MM.1S (cell line): Measurements from ENCODE around the gene BMPR2.

Experiments
- DNase-seq: peaks from one replicate; pipeline ENCODE4 v3.0.0-alpha.2; 2015
- H2AFZ ChIP-seq: fragments of 300-600 bp; sonication (generic); 2 replicates; pipeline ENCODE4 v1.6.0; 2016; ENCODE audit warnings: antibody characterized with exemption, low read length
- H3F3A ChIP-seq: fragments of 300-600 bp; sonication (generic); 2 replicates; pipeline ENCODE4 v1.6.1; 2016; ENCODE audit warnings: mild to moderate bottlenecking, antibody characterized with exemption, low read length, moderate library complexity, mixed read lengths; ENCODE audit not compliant: insufficient read depth
- H3K27ac ChIP-seq: fragments of 300-600 bp; sonication (generic); 2 replicates; pipeline ENCODE4 v1.5.1; 2016; ENCODE audit warnings: mild to moderate bottlenecking, low read length
- H3K27me3 ChIP-seq: fragments of 300-600 bp; sonication (generic); replicated peaks from 2 replicates; pipeline ENCODE4 v1.6.0; 2016; ENCODE audit warnings: low read length; ENCODE audit not compliant: insufficient read depth
- H3K36me3 ChIP-seq: fragments of 300-600 bp; sonication (generic); replicated peaks from 2 replicates; pipeline ENCODE4 v1.6.1; 2016; ENCODE audit warnings: mild to moderate bottlenecking, low read length, mixed read lengths; ENCODE audit not compliant: insufficient read depth
- H3K4me1 ChIP-seq: fragments of 300-600 bp; sonication (generic); 2 replicates; pipeline ENCODE4 v1.6.1; 2016; ENCODE audit warnings: low read length, mixed read lengths
- H3K4me2 ChIP-seq: fragments of 300-600 bp; sonication (generic); 2 replicates; pipeline ENCODE4 v1.6.0; 2016; ENCODE audit warnings: low read depth, low read length
- H3K4me3 ChIP-seq: fragments of 300-600 bp; sonication (generic); 2 replicates; pipeline ENCODE4 v1.5.1; 2016; ENCODE audit warnings: low read length, mixed read lengths
- H3K79me2 ChIP-seq: fragments of 300-600 bp; sonication (generic); 2 replicates; pipeline ENCODE4 v1.6.1; 2016; ENCODE audit warnings: mixed run types, low read length, mixed read lengths
- H3K9ac ChIP-seq: fragments of 300-600 bp; sonication (generic); 2 replicates; pipeline ENCODE4 v1.6.1; 2016; ENCODE audit warnings: low read length, mixed read lengths
- H3K9me2 ChIP-seq: fragments of 300-600 bp; sonication (generic); replicated peaks from 2 replicates; pipeline ENCODE4 v1.6.1; 2016; ENCODE audit warnings: mild to moderate bottlenecking, low read length, mixed read lengths; ENCODE audit not compliant: insufficient read depth
- H3K9me3 ChIP-seq: fragments of 300-600 bp; sonication (generic); replicated peaks from 2 replicates; pipeline ENCODE4 v1.6.1; 2016; ENCODE audit warnings: mild to moderate bottlenecking, low read length, mixed read lengths; ENCODE audit not compliant: insufficient read depth
- H4K20me1 ChIP-seq: fragments of 300-600 bp; sonication (generic); 2 replicates; pipeline ENCODE4 v1.6.1; 2016; ENCODE audit warnings: mild to moderate bottlenecking, low read length, moderate library complexity, mixed read lengths; ENCODE audit not compliant: insufficient read depth
- EZH2 ChIP-seq: fragments of 300-600 bp; sonication (generic); optimal IDR thresholded peaks from 2 replicates; pipeline ENCODE3; 2017; ENCODE audit warnings: low read depth, mild to moderate bottlenecking, antibody characterized with exemption, low read length, mixed read lengths
- EZH2phosphoT487 ChIP-seq: fragments of 300-600 bp; sonication (generic); IDR thresholded peaks from 2 replicates; pipeline ENCODE4 v1.6.1; 2018; ENCODE audit warnings: antibody characterized with exemption, low read length
- TF ChIP-seq, protein P1 (sequence below): fragments of 300-600 bp; sonication (generic); IDR thresholded peaks from 2 replicates; pipeline ENCODE4 v1.5.1; 2016; ENCODE audit warnings: antibody characterized with exemption, low read length, mixed read lengths

Gene BMPR2

DNA sequence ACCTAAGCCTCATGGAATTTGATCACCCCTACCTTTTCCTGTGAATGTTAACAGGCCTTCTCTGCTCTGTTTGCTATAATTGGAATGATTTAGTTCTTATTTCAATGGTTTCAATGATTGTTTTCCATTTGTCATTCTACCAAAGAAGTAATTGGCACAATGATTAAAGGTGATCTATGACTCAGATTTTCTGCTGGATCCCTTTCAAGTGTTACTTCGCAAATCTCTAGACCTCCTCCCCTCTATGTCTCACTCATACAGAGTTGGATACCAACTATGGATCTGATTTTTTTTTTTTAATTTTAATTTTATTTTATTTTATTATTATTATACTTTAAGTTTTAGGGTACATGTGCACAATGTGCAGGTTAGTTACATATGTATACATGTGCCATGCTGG, 229.0 kb downstream of the BMPR2 start:
- Histone ChIP-seq H3K27ac (no peak overlapping the region), H3K9me2 (no peaks in the 10 kb centered on the region), H3K79me2 (no peaks in the 10 kb centered on the region), H2AFZ (no peak overlapping the region), H3K27me3 (no peaks in the 10 kb centered on the region), H3K4me1 (no peaks in the 10 kb centered on the region), H3K9ac (no peak overlapping the region), H3K4me3 (no peak overlapping the region), H3K36me3 (no peaks in the 10 kb centered on the region), H3K4me2 (no peak overlapping the region), H3F3A (no peaks in the 10 kb centered on the region), H3K9me3 (no peaks in the 10 kb centered on the region), H4K20me1 (no peaks in the 10 kb centered on the region)
- TF ChIP-seq EZH2 = no peak
- no peak for TF ChIP-seq EZH2phosphoT487
- TF ChIP-seq, protein P1, sequence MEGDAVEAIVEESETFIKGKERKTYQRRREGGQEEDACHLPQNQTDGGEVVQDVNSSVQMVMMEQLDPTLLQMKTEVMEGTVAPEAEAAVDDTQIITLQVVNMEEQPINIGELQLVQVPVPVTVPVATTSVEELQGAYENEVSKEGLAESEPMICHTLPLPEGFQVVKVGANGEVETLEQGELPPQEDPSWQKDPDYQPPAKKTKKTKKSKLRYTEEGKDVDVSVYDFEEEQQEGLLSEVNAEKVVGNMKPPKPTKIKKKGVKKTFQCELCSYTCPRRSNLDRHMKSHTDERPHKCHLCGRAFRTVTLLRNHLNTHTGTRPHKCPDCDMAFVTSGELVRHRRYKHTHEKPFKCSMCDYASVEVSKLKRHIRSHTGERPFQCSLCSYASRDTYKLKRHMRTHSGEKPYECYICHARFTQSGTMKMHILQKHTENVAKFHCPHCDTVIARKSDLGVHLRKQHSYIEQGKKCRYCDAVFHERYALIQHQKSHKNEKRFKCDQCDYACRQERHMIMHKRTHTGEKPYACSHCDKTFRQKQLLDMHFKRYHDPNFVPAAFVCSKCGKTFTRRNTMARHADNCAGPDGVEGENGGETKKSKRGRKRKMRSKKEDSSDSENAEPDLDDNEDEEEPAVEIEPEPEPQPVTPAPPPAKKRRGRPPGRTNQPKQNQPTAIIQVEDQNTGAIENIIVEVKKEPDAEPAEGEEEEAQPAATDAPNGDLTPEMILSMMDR = no peak
- no peak for DNase-seq

- Histone ChIP-seq H3K36me3 (no peaks in the 10 kb centered on the region), H3K4me2 (no peak overlapping the region), H3K4me1 (no peaks in the 10 kb centered on the region), H3K27me3 (no peaks in the 10 kb centered on the region), H3K9me3 (no peaks in the 10 kb centered on the region), H3K9me2 (no peaks in the 10 kb centered on the region), H3K27ac (no peak overlapping the region), H3K79me2 (no peaks in the 10 kb centered on the region), H3K9ac (no peak overlapping the region), H4K20me1 (no peaks in the 10 kb centered on the region), H3F3A (no peaks in the 10 kb centered on the region), H2AFZ (no peak overlapping the region), H3K4me3 (no peak overlapping the region)
- DNase-seq = no peak
- TF ChIP-seq EZH2 (no peak), EZH2phosphoT487 (no peak)
- TF ChIP-seq, protein P1 = no peak
Measured at GRCh38 chr2:202608142-202608852, 232.2 kb downstream of the BMPR2 start.

DNA sequence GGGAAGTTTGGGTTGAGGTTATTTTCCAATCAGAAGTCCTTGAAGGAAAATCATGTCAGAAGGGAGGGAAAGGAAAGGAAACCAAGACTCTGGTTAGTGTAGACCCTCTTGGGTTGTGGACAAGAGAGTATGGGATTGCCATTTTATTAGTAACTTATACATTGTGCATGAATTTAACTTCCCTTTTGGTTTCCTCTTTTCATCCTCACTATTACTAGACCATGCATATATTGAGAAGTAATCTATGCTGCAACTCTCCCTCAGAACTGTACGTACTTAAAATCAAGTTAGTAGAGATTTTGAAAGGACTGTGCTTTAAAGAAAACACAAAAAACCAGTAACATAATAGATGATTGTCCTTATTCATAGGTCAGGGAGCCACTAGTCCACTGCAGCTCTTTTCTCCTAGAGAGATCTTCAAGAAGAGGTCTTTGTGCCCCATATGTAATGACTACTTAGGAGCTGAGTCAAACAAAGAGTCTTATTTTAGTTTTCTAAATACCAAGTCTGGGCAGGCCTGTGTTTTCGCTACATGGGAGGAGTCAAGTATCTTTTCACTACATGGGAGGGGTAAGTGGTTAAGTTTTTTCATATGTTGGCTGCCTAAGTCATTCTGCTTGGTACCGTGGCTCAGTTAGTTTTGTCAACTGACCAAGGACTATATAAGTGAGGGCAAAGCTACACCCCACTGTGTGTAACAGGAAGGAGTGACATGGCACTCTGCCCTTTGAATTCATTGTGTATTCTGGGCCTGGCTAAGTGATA, 233.4 kb downstream of the BMPR2 start:
- no peaks in the 10 kb centered on the region for H3K9me3 ChIP-seq
- H3K79me2 ChIP-seq = no peaks in the 10 kb centered on the region
- H3K4me2 ChIP-seq = no peak overlapping the region
- no peak overlapping the region for H3K4me3 ChIP-seq
- no peaks in the 10 kb centered on the region for H3K9me2 ChIP-seq
- H3K27me3 ChIP-seq = no peaks in the 10 kb centered on the region
- no peaks in the 10 kb centered on the region for H3K4me1 ChIP-seq
- H2AFZ ChIP-seq = no peak overlapping the region
- no peak overlapping the region for H3K9ac ChIP-seq
- DNase-seq = no peak
- H3K36me3 ChIP-seq = no peaks in the 10 kb centered on the region
- TF ChIP-seq EZH2 (no peak), EZH2phosphoT487 (no peak)
- TF ChIP-seq, protein P1 = no peak
- no peaks in the 10 kb centered on the region for H3F3A ChIP-seq
- no peaks in the 10 kb centered on the region for H4K20me1 ChIP-seq
- H3K27ac ChIP-seq = no peak overlapping the region
